GM12865 (cell line): ENCODE data around the gene NCF2.
A peak's percentile ranks its signal among the peaks of the same experiment; 100 is the strongest.

Experiments used
- DNase-seq: peaks from one replicate; pipeline ENCODE4 v3.0.0; 2010; ENCODE audit warnings: low read depth
- H3K4me3 ChIP-seq: 2 replicates; pipeline ENCODE4 v1.5.1; 2011; ENCODE audit warnings: mild to moderate bottlenecking, low read depth, low read length, control low read depth
- TF ChIP-seq, protein P1 (sequence below): IDR thresholded peaks from 2 replicates; pipeline ENCODE4 v1.5.1; 2011; ENCODE audit warnings: low read length, control low read depth, low read depth, inconsistent platforms; ENCODE audit not compliant: insufficient read depth; ENCODE audit errors: missing control alignments

The NCF2 gene

DNA sequence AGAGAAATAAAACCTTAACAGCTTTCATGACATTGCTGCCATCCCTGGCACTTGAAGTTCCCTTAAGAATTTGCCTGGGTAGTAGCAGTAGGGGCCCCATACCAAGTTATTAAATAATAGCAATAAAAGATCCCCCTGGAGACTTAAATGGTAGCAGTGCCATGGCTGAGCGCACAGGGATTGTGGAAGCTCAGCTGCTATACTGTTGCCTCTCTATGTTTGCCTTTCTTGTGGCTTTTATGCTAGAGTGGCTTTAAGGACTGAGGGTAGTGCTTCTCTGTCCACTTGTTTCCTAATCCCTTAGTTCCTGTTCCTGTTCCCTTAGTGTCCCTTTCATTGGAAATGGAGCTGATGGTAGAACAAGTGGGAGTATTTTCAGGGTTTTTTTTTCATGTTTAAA is 42.1 kb downstream of the NCF2 start:
- H3K4me3 ChIP-seq: no peak overlapping the region
- DNase-seq: no peak
- TF ChIP-seq, protein P1, sequence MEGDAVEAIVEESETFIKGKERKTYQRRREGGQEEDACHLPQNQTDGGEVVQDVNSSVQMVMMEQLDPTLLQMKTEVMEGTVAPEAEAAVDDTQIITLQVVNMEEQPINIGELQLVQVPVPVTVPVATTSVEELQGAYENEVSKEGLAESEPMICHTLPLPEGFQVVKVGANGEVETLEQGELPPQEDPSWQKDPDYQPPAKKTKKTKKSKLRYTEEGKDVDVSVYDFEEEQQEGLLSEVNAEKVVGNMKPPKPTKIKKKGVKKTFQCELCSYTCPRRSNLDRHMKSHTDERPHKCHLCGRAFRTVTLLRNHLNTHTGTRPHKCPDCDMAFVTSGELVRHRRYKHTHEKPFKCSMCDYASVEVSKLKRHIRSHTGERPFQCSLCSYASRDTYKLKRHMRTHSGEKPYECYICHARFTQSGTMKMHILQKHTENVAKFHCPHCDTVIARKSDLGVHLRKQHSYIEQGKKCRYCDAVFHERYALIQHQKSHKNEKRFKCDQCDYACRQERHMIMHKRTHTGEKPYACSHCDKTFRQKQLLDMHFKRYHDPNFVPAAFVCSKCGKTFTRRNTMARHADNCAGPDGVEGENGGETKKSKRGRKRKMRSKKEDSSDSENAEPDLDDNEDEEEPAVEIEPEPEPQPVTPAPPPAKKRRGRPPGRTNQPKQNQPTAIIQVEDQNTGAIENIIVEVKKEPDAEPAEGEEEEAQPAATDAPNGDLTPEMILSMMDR: no peak

DNA sequence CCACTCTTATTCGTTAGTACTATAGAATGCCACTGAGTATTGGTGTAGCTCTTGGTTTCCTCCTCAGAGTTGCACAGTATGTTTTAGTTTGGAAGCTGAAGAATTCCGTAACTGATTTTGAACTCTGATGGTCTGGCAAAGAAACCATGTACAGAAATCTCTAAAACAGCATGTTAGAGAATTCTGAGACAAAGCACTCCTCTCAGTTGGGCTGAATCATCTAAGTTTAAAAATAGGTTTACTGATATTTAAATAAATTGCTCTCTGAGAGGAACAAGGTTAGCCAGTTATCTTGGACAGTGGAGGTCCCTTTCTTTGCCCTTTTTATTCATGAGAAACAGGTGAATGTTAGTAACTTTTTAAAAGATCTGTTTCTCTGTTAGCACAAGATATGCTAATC is 43.8 kb downstream of the NCF2 start:
- TF ChIP-seq, protein P1: no peak
- no peak for DNase-seq
- H3K4me3 ChIP-seq: no peak overlapping the region

DNA sequence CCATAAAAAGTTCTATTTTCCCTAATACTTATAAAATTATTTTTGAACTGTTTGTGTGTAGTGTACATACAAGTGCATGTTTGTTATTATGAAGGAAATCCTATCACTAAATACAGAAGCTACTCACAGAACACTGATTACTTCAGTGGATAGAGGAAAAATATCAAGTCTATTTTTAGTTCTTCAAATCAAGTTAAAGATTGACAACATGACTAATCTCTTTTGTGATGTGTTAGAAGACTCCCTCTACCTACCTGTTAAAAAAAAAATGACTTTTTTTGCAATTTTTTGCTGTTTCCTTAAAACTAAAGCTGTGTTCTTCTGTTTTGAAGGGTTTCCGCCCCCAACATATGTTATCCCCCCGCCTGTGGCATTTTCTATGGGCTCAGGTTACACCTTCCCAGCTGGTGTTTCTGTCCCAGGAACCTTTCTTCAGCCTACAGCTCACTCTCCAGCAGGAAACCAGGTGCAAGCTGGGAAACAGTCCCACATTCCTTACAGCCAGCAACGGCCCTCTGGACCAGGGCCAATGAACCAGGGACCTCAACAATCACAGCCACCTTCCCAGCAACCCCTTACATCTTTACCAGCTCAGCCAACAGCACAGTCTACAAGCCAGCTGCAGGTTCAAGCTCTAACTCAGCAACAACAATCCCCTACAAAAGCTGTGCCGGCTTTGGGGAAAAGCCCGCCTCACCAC is 45.5 kb downstream of the NCF2 start:
- TF ChIP-seq, protein P1: no peak
- H3K4me3 ChIP-seq: no peak overlapping the region
- no peak for DNase-seq

DNA sequence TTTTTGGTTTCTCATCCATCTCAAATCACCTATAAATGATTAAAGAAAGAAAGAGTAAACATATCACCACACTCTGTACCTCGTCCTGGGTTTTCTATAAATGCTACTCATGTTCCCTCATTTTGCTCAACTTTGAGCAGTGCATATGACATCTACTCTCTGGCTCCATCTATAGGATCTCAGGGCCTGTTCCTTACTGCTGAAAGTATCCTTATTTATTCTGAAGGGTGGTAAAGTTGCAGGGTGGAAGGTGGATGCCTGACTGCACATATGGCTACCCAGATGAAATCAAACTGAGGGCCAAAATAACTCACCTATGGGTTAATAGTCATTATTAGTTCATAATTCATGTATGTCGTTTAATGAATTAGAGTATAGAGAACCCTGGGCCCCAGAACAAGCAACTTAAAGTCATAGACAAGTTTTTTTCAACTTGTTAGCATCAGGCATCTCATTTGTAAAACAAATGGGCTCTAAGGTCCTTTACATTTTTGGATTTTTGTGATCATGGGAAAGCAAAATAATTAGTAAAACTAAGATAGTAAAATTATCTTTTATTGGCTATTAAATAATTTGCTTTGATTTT is 46.5 kb downstream of the NCF2 start:
- DNase-seq: peak; percentile 56
- TF ChIP-seq, protein P1: peak; percentile 60
- H3K4me3 ChIP-seq: no peak overlapping the region

GRCh38 chr1:183537405-183537804 is 52.9 kb downstream of the NCF2 start:
- TF ChIP-seq, protein P1: no peak
- DNase-seq: no peak
- no peak overlapping the region for H3K4me3 ChIP-seq

DNA sequence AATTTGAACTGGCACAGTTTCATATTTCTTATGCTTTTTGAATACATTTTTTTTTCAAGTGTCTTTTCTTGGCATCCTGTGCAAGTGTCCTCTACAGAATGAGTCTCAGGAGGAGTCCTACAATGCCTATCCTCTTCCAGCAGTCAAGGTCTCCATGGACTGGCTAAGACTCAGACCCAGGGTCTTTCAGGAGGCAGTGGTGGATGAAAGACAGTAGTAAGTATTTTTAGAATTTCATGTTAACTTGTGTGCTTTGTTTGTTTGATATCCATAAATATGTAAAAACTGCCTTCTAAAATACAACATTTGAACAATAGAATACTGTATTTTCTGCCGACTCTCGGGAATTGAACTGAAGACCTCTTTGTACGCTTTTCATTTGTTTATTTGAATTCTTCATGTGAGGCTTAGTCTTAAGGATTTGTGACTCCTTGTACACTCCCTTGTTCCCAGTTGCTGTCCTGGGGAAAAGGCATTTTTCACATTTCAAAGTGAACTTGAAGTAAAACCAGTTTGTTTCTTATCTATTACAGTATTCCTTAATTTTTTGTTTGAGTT is 56.6 kb downstream of the NCF2 start:
- H3K4me3 ChIP-seq: no peak overlapping the region
- DNase-seq: no peak
- TF ChIP-seq, protein P1: no peak

- DNase-seq: no peak
- TF ChIP-seq, protein P1: no peak
- no peak overlapping the region for H3K4me3 ChIP-seq
These were observed 61.7 kb downstream of the NCF2 start for GRCh38 chr1:183528577-183528976.
